Measurements from ENCODE around the gene PREX1. TPM values are rescaled to one million over a fixed set of nuclear protein-coding genes. Genes with fewer than 3 reads are reported as not detected.

Gene PREX1
- total RNA-seq, 1 donor from 2014 or later, result 11.2 TPM

DNA sequence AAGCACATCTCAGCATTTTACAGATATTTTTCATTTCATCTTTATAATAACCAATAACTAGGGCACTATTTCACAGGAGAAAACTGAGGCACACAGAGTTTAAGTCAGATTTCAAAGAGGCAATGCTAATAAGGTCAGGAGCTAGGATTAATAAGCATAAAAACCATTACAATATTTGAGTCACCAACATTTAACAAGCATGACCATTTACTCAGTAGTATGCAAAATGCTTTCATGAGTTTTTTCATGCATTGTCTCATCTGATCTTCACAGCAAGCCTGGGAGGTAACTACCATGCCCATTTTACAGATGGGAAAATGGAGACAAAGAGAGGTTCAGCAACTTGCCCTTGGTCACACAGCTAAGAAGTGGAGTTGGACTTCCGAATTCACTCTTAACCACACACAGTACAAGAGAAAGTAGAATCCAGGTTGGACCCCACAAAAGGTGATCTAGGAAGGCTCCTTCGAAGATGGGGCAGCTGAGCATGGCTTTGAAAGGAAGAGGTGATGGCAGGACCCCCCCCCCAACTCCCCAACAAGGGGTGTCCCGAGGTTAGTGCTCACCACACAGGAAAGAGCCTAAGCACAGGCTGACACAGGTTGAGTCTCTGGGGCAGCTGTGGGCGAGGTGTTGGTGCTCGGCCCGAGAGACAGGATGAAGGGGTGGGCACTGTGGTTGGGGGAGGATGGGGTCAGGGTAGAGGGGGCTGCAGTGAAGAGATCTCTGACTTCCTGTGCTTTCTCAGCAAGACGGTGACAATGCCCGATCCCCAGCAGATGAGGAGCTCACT lies 108.8 kb downstream of the PREX1 start:
- DNase-seq, result no peak

DNA sequence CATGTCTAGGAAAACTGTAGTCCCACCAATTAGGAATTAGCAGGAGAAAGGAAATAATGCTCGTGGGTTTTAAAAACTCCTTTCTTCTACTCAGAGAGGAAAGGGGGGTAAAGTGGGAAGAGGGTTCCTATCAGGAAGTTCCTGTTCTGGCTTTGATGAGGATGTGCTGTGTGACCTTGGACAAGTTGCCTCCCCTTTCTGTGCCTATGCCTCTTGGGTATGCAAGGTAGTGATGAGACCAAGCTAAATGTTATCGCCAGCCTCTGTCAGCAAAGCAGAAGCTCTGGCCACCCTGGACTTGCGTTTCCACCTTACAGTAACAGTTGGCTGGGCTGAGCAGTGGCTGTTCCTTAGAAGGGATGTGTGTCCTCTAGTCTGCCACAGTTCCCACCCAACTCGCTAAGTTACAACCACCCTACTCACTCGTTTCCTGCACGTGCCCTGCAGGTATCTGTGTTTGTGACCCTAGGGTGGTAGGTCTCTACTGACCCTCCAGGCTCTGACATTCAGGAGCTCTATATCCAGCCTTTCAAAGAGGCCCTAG lies 110.0 kb downstream of the PREX1 start:
- no peak for TF ChIP-seq CTCF (IDR thresholded peaks at IDR 0.05; ENCODE audit: borderline replicate concordance)
- H3K9me3 ChIP-seq (replicated peaks), result peaks cover 9% of the 10 kb centered on the region
- no peak overlapping the region for H3K27ac ChIP-seq (replicated peaks)
- intact Hi-C loops (cut with micrococcal nuclease), result no loop called here
- H3K27me3 ChIP-seq (ENCODE audit: low read depth), result no peaks in the 10 kb centered on the region
- DNase-seq, result no peak
- H3K4me3 ChIP-seq, result no peak overlapping the region
- H3K4me1 ChIP-seq, result peaks cover 9% of the 10 kb centered on the region
- H3K36me3 ChIP-seq, result no peaks in the 10 kb centered on the region

More for the DNA sequence above, 108.8 kb downstream of the PREX1 start:
- Histone ChIP-seq H3K27ac (replicated peaks) (no peak overlapping the region), H3K27me3 (ENCODE audit: low read depth) (no peaks in the 10 kb centered on the region), H3K36me3 (no peaks in the 10 kb centered on the region), H3K4me1 (peaks cover 21% of the 10 kb centered on the region), H3K9me3 (replicated peaks) (peaks cover 9% of the 10 kb centered on the region), H3K4me3 (no peak overlapping the region)
- TF ChIP-seq CTCF (IDR thresholded peaks at IDR 0.05; ENCODE audit: borderline replicate concordance), result no peak
- intact Hi-C loops (cut with micrococcal nuclease), result no loop called here

DNA sequence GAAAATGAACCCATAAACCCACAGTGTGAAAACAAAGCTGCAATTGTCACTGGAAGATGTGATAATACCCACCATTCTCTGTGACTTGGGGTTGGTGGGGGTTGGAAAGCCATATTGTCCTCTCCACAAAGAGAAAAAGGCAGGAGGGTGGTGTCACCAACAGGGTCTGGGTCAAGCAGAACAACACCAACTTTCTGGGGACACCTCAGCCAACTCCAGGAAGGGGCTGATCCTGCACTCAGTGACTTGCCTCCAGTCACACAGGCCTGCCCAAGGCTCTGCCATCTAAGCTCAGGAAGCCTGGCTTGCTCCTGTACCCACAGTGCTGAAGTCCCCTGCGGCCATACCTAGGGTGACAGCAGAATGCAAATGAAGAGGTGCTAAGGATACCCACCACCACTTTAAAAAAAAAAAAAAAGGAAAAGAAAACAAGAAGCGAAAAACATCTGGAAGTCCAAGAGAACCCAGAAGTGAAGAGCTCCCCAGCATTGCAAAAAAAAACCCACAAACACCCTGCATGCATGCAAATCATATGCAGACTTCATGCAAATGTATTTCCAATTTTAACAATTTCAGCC lies 110.6 kb downstream of the PREX1 start:
- no peak overlapping the region for H3K4me3 ChIP-seq
- DNase-seq, result no peak
- TF ChIP-seq CTCF (IDR thresholded peaks at IDR 0.05; ENCODE audit: borderline replicate concordance), result no peak
- intact Hi-C loops (cut with micrococcal nuclease), result no loop called here
- peaks cover 3% of the 10 kb centered on the region for H3K4me1 ChIP-seq
- no peaks in the 10 kb centered on the region for H3K27me3 ChIP-seq (ENCODE audit: low read depth)
- H3K36me3 ChIP-seq, result no peaks in the 10 kb centered on the region
- peaks cover 9% of the 10 kb centered on the region for H3K9me3 ChIP-seq (replicated peaks)
- no peak overlapping the region for H3K27ac ChIP-seq (replicated peaks)

- no peak for TF ChIP-seq CTCF (IDR thresholded peaks at IDR 0.05; ENCODE audit: borderline replicate concordance)
- no peaks in the 10 kb centered on the region for H3K27me3 ChIP-seq (ENCODE audit: low read depth)
- intact Hi-C loops (cut with micrococcal nuclease), result no loop called here
- peaks cover 9% of the 10 kb centered on the region for H3K9me3 ChIP-seq (replicated peaks)
- no peaks in the 10 kb centered on the region for H3K36me3 ChIP-seq
- no peak overlapping the region for H3K4me3 ChIP-seq
- no peak for DNase-seq
- no peaks in the 10 kb centered on the region for H3K4me1 ChIP-seq
- no peak overlapping the region for H3K27ac ChIP-seq (replicated peaks)
These were observed 111.3 kb downstream of the PREX1 start for GRCh38 chr20:48716541-48716940.

GRCh38 chr20:48716086-48716485 lies 111.7 kb downstream of the PREX1 start:
- H3K4me1 ChIP-seq, result no peaks in the 10 kb centered on the region
- H3K9me3 ChIP-seq (replicated peaks), result peaks cover 9% of the 10 kb centered on the region
- no peak for DNase-seq
- H3K4me3 ChIP-seq, result no peak overlapping the region
- intact Hi-C loops (cut with micrococcal nuclease), result no loop called here
- no peaks in the 10 kb centered on the region for H3K27me3 ChIP-seq (ENCODE audit: low read depth)
- TF ChIP-seq CTCF (IDR thresholded peaks at IDR 0.05; ENCODE audit: borderline replicate concordance), result no peak
- no peaks in the 10 kb centered on the region for H3K36me3 ChIP-seq
- no peak overlapping the region for H3K27ac ChIP-seq (replicated peaks)
